Uterus (tissue), 4 donors: ENCODE data around the gene CENATAC. TPM values are rescaled to one million over a fixed set of nuclear protein-coding genes. Genes with fewer than 3 reads are reported as not detected.

Source experiments
- DNase-seq, 2 donors: peaks; one replicate each; pipeline ENCODE4 v3.0.0-alpha.2; 2019 to 2020
- H3K27ac ChIP-seq, 2 donors: fragments of 200-600 bp; sonication (generic); 1 replicate in 1 of 2; 2 replicates in 1 of 2; pipeline ENCODE4 v1.5.1; 2016 to 2018
- H3K27me3 ChIP-seq, 2 donors: fragments of 200-600 bp; sonication (generic); one replicate each; pipeline ENCODE4 v1.5.1; 2018 to 2019; ENCODE audit warnings: control low read depth in 1 of 2
- H3K36me3 ChIP-seq, 2 donors: fragments of 200-600 bp; sonication (generic); one replicate each; pipeline ENCODE4 v1.5.1; 2019; ENCODE audit warnings: control low read depth in 1 of 2
- H3K4me1 ChIP-seq, 2 donors: fragments of 200-600 bp; sonication (generic); one replicate each; pipeline ENCODE4 v1.5.1; 2018 to 2019; ENCODE audit warnings: control low read depth in 1 of 2
- H3K4me3 ChIP-seq, 2 donors: fragments of 200-600 bp; sonication (generic); 1 replicate in 1 of 2; 2 replicates in 1 of 2; pipeline ENCODE4 v1.5.1; 2018 to 2019; ENCODE audit warnings: mild to moderate bottlenecking in 1 of 2
- H3K9me3 ChIP-seq, 2 donors: fragments of 200-600 bp; sonication (generic); one replicate each; pipeline ENCODE4 v1.5.1; 2019; ENCODE audit warnings: control low read depth in 1 of 2
- CTCF ChIP-seq, 4 experiments: fragments of 200-600 bp in 2 of 4; fragments of 450-650 bp in 2 of 4; sonication (generic) in 2 of 4; IDR thresholded peaks; one replicate each; pipeline ENCODE4 v1.5.1; 2016 to 2019; ENCODE audit warnings: antibody characterized with exemption in 4 of 4, mild to moderate bottlenecking in 2 of 4, moderate library complexity in 1 of 4
- POLR2A ChIP-seq, 2 donors: fragments of 450-650 bp; IDR thresholded peaks; one replicate each; pipeline ENCODE4 v1.6.1; 2016; ENCODE audit warnings: antibody characterized with exemption in 2 of 2, mild to moderate bottlenecking in 1 of 2, moderate library complexity in 1 of 2
- intact Hi-C: fragments of 100-400 bp; cut with DNase I; formaldehyde crosslinking; loops from one replicate; pipeline ENCODE4 v1.15.1; 2023; ENCODE audit warnings: low total_unique reads
- total RNA-seq, 4 donors: library from RNA; depleted of rRNA in 3 of 4; stranded (reverse); fragments of >200 nt in 3 of 4; gene quantifications; one replicate each; pipeline versions ENCODE4 v1.1.0 to v1.2.4, GENCODE V29; 2014 to 2023
- donor health status: DM: yes; HTN: yes; CAD: no.

The CENATAC gene
- total RNA-seq, 4 donors from 2014 or later: 19.5 to 88.2 (median 49.7) TPM

- H3K9me3 ChIP-seq: no peaks in the 10 kb centered on the region
- TF ChIP-seq CTCF (IDR thresholded peaks at IDR 0.05) (no peak), POLR2A (IDR thresholded peaks at IDR 0.05) (no peak)
- no peaks in the 10 kb centered on the region for H3K27me3 ChIP-seq
- H3K36me3 ChIP-seq: no peaks in the 10 kb centered on the region
- intact Hi-C loops: no loop called here
- no peak for DNase-seq
- no peaks in the 10 kb centered on the region for H3K4me1 ChIP-seq
- H3K4me3 ChIP-seq: no peak overlapping the region
- no peak overlapping the region for H3K27ac ChIP-seq
These were observed 45.0 kb downstream of the CENATAC start for GRCh38 chr11:119042927-119043326.

DNA sequence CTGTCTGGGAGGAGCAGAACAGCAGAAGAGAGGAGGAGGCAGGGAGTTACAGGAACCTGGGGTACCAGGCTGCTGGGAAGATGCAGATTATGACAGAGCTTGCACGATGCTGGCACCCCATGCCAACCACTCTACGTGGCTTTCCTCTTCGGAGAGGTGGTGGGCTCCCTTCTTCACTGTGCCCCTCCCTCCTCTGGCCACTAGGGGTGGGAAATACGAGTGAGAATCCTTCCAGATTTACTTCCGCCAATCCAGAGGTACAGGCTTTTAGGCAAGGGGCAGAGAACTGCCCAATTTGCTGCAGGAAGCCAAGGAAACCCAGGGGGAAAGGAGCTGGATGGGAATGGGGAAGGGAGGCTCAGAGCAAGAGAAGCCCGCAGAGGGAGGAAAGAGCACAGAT lies 46.8 kb downstream of the CENATAC start:
- intact Hi-C loops: no loop called here
- H3K9me3 ChIP-seq: no peaks in the 10 kb centered on the region
- no peak overlapping the region for H3K27ac ChIP-seq
- no peak overlapping the region for H3K4me3 ChIP-seq
- no peaks in the 10 kb centered on the region for H3K27me3 ChIP-seq
- TF ChIP-seq CTCF (IDR thresholded peaks at IDR 0.05) (no peak), POLR2A (IDR thresholded peaks at IDR 0.05) (no peak)
- no peaks in the 10 kb centered on the region for H3K4me1 ChIP-seq
- no peaks in the 10 kb centered on the region for H3K36me3 ChIP-seq
- DNase-seq: no peak

GRCh38 chr11:119046489-119046888 lies 48.6 kb downstream of the CENATAC start:
- H3K4me1 ChIP-seq: no peaks in the 10 kb centered on the region
- no peaks in the 10 kb centered on the region for H3K27me3 ChIP-seq
- no peak overlapping the region for H3K27ac ChIP-seq
- H3K9me3 ChIP-seq: no peaks in the 10 kb centered on the region
- intact Hi-C loops: no loop called here
- TF ChIP-seq POLR2A (IDR thresholded peaks at IDR 0.05) (no peak), CTCF (IDR thresholded peaks at IDR 0.05) (no peak)
- no peak overlapping the region for H3K4me3 ChIP-seq
- H3K36me3 ChIP-seq: no peaks in the 10 kb centered on the region
- no peak for DNase-seq

DNA sequence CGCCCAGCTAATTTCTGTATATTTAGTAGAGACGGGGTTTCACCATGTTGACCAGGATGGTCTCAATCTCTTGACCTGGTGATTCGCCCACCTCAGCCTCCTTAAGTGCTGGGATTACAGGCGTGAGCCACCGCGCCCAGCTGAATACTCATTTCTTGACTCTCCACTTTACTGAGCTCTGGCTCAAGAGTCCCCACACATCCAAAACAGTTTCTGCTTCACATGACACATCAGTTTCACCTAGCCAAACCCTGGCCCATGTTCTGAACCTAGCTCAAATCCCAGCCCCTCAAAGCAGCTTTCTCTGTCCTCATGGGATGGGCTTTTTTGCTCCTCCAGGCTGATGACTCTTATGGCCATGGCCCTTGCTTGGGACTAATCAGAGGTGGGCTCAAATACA lies 49.3 kb downstream of the CENATAC start:
- Histone ChIP-seq H3K4me1 (no peaks in the 10 kb centered on the region), H3K36me3 (no peaks in the 10 kb centered on the region), H3K27ac (no peak overlapping the region), H3K4me3 (no peak overlapping the region), H3K27me3 (no peaks in the 10 kb centered on the region), H3K9me3 (no peaks in the 10 kb centered on the region)
- intact Hi-C loops: no loop called here
- DNase-seq: no peak
- no peak for TF ChIP-seq CTCF (IDR thresholded peaks at IDR 0.05)
- no peak for TF ChIP-seq POLR2A (IDR thresholded peaks at IDR 0.05)

GRCh38 chr11:119048644-119049043 lies 50.7 kb downstream of the CENATAC start:
- H3K27me3 ChIP-seq: no peaks in the 10 kb centered on the region
- no peaks in the 10 kb centered on the region for H3K36me3 ChIP-seq
- no peak for TF ChIP-seq POLR2A (IDR thresholded peaks at IDR 0.05)
- TF ChIP-seq CTCF (IDR thresholded peaks at IDR 0.05): no peak
- H3K4me1 ChIP-seq: no peaks in the 10 kb centered on the region
- intact Hi-C loops: no loop called here
- H3K4me3 ChIP-seq: no peak overlapping the region
- H3K9me3 ChIP-seq: no peaks in the 10 kb centered on the region
- no peak overlapping the region for H3K27ac ChIP-seq
- DNase-seq: no peak
